ENCODE results near the gene SERTAD2.

SERTAD2 gene

GRCh38 chr2:64581777-64582539 is 71.8 kb downstream of the SERTAD2 start:
- TF ChIP-seq ZFX (IDR thresholded peaks at IDR 0.05) = no peak
- no peak for TF ChIP-seq CTCF (conservative IDR thresholded peaks at IDR 0.05)
- H3K27ac ChIP-seq = no peak overlapping the region

All from C4-2B (cell line).